ENCODE results near the gene TCERG1L. TPM values are rescaled to one million over a fixed set of nuclear protein-coding genes. Genes with fewer than 3 reads are reported as not detected.

Gene TCERG1L
- total RNA-seq, 4 donors from 2014 or later = not detected

GRCh38 chr10:131159771-131160170 lies 151.8 kb downstream of the TCERG1L start:
- Histone ChIP-seq H3K27me3 (no peaks in the 10 kb centered on the region), H3K27ac (no peak overlapping the region), H3K4me1 (no peaks in the 10 kb centered on the region), H3K4me3 (no peak overlapping the region), H3K9me3 (no peaks in the 10 kb centered on the region), H3K36me3 (no peaks in the 10 kb centered on the region)
- TF ChIP-seq POLR2A (IDR thresholded peaks at IDR 0.05) (no peak), CTCF (IDR thresholded peaks at IDR 0.05) (no peak)
- DNase-seq = no peak

- Histone ChIP-seq H3K4me3 (no peak overlapping the region), H3K4me1 (no peaks in the 10 kb centered on the region), H3K9me3 (no peaks in the 10 kb centered on the region), H3K36me3 (no peaks in the 10 kb centered on the region), H3K27me3 (no peaks in the 10 kb centered on the region), H3K27ac (no peak overlapping the region)
- no peak for DNase-seq
- TF ChIP-seq CTCF (IDR thresholded peaks at IDR 0.05) (no peak), POLR2A (IDR thresholded peaks at IDR 0.05) (no peak)
These were observed 152.8 kb downstream of the TCERG1L start for GRCh38 chr10:131158695-131159094.

- Histone ChIP-seq H3K4me3 (no peak overlapping the region), H3K4me1 (no peaks in the 10 kb centered on the region), H3K9me3 (peaks cover 0 to 3% (median 0%) of the 10 kb centered on the region in 4 donors), H3K27me3 (no peaks in the 10 kb centered on the region), H3K36me3 (no peaks in the 10 kb centered on the region), H3K27ac (no peak overlapping the region)
- TF ChIP-seq CTCF (IDR thresholded peaks at IDR 0.05) = no peak
- no peak for TF ChIP-seq POLR2A (IDR thresholded peaks at IDR 0.05)
- no peak for DNase-seq
These were observed 153.6 kb downstream of the TCERG1L start for GRCh38 chr10:131157899-131158298.

- no peak overlapping the region for H3K27ac ChIP-seq
- no peaks in the 10 kb centered on the region for H3K27me3 ChIP-seq
- no peaks in the 10 kb centered on the region for H3K36me3 ChIP-seq
- TF ChIP-seq CTCF (IDR thresholded peaks at IDR 0.05) (no peak), POLR2A (IDR thresholded peaks at IDR 0.05) (no peak)
- H3K4me3 ChIP-seq = no peak overlapping the region
- H3K4me1 ChIP-seq = no peaks in the 10 kb centered on the region
- no peak for DNase-seq
- peaks cover 0 to 3% (median 0%) of the 10 kb centered on the region in 4 donors for H3K9me3 ChIP-seq
These were observed 155.7 kb downstream of the TCERG1L start for GRCh38 chr10:131155876-131156230.

- no peaks in the 10 kb centered on the region for H3K27me3 ChIP-seq
- peak in 1 of 3 donors; percentile 18 for DNase-seq
- H3K27ac ChIP-seq = no peak overlapping the region
- H3K36me3 ChIP-seq = no peaks in the 10 kb centered on the region
- no peaks in the 10 kb centered on the region for H3K4me1 ChIP-seq
- peaks cover 0 to 3% (median 0%) of the 10 kb centered on the region in 4 donors for H3K9me3 ChIP-seq
- no peak overlapping the region for H3K4me3 ChIP-seq
- TF ChIP-seq CTCF (IDR thresholded peaks at IDR 0.05) (no peak), POLR2A (IDR thresholded peaks at IDR 0.05) (no peak)
These were observed 156.2 kb downstream of the TCERG1L start for GRCh38 chr10:131155218-131155875.

All from Peyer's patch (tissue), 4 donors.